ENCODE data around the gene IFT20. TPM values are rescaled to one million over a fixed set of nuclear protein-coding genes. Genes with fewer than 3 reads are reported as not detected.
"Not testable (repeated sequence)": the region's sequence is repeated elsewhere in the genome, so short reads cannot be mapped to it uniquely, and the experiment has no call there.

The IFT20 gene
- total RNA-seq, 1 donor from 2014 or later: 47.2 TPM

- Mint-ChIP-seq H3K9me3 (ENCODE audit: unreplicated experiment) (no peaks in the 10 kb centered on the region), H3K36me3 (ENCODE audit: low read depth, unreplicated experiment) (peaks cover 35% of the 10 kb centered on the region), H3K27me3 (ENCODE audit: unreplicated experiment) (peaks cover 10% of the 10 kb centered on the region), H3K4me3 (ENCODE audit: unreplicated experiment) (no peak overlapping the region), H3K27ac (ENCODE audit: unreplicated experiment) (no peak overlapping the region), H3K4me1 (ENCODE audit: unreplicated experiment) (peaks cover 25% of the 10 kb centered on the region)
- no peak for DNase-seq (ENCODE audit: low spot score)
- no peak for TF ChIP-seq CTCF (IDR thresholded peaks at IDR 0.05; ENCODE audit: unreplicated experiment)
Observed at GRCh38 chr17:28341516-28341915, 6.2 kb upstream of the IFT20 start.

GRCh38 chr17:28340374-28340773 is 5.1 kb upstream of the IFT20 start:
- peaks cover 32% of the 10 kb centered on the region for H3K36me3 Mint-ChIP-seq (ENCODE audit: low read depth, unreplicated experiment)
- no peak overlapping the region for H3K4me3 Mint-ChIP-seq (ENCODE audit: unreplicated experiment)
- H3K4me1 Mint-ChIP-seq (ENCODE audit: unreplicated experiment): peaks cover 30% of the 10 kb centered on the region
- DNase-seq (ENCODE audit: low spot score): no peak
- no peaks in the 10 kb centered on the region for H3K9me3 Mint-ChIP-seq (ENCODE audit: unreplicated experiment)
- peaks cover 15% of the 10 kb centered on the region for H3K27me3 Mint-ChIP-seq (ENCODE audit: unreplicated experiment)
- TF ChIP-seq CTCF (IDR thresholded peaks at IDR 0.05; ENCODE audit: unreplicated experiment): no peak
- H3K27ac Mint-ChIP-seq (ENCODE audit: unreplicated experiment): peak overlapping the region; percentile 18

GRCh38 chr17:28339431-28339830 is 4.2 kb upstream of the IFT20 start:
- TF ChIP-seq CTCF (IDR thresholded peaks at IDR 0.05; ENCODE audit: unreplicated experiment): no peak
- H3K4me1 Mint-ChIP-seq (ENCODE audit: unreplicated experiment): peaks cover 37% of the 10 kb centered on the region

GRCh38 chr17:28338769-28339212 is 3.5 kb upstream of the IFT20 start:
- not testable (repeated sequence) for H3K9me3 Mint-ChIP-seq (ENCODE audit: unreplicated experiment); DNase-seq (ENCODE audit: low spot score)
- H3K36me3 Mint-ChIP-seq (ENCODE audit: low read depth, unreplicated experiment): peaks cover 33% of the 10 kb centered on the region
- H3K27me3 Mint-ChIP-seq (ENCODE audit: unreplicated experiment): peaks cover 24% of the 10 kb centered on the region
- H3K27ac Mint-ChIP-seq (ENCODE audit: unreplicated experiment): peak overlapping the region; percentile 16
- peak overlapping the region; percentile 82 for H3K4me3 Mint-ChIP-seq (ENCODE audit: unreplicated experiment)
- H3K4me1 Mint-ChIP-seq (ENCODE audit: unreplicated experiment): peaks cover 43% of the 10 kb centered on the region

More at GRCh38 chr17:28339431-28339830, 4.2 kb upstream of the IFT20 start:
- Mint-ChIP-seq H3K27me3 (ENCODE audit: unreplicated experiment) (peaks cover 23% of the 10 kb centered on the region), H3K9me3 (ENCODE audit: unreplicated experiment) (no peaks in the 10 kb centered on the region), H3K4me3 (ENCODE audit: unreplicated experiment) (no peak overlapping the region), H3K36me3 (ENCODE audit: low read depth, unreplicated experiment) (peaks cover 33% of the 10 kb centered on the region), H3K27ac (ENCODE audit: unreplicated experiment) (peak overlapping the region; percentile 70)
- no peak for DNase-seq (ENCODE audit: low spot score)

GRCh38 chr17:28338056-28338768 is 2.9 kb upstream of the IFT20 start:
- no peak for TF ChIP-seq CTCF (IDR thresholded peaks at IDR 0.05; ENCODE audit: unreplicated experiment)
- peaks cover 49% of the 10 kb centered on the region for H3K4me1 Mint-ChIP-seq (ENCODE audit: unreplicated experiment)
- no peak for DNase-seq (ENCODE audit: low spot score)
- peak overlapping the region; percentile 82 for H3K4me3 Mint-ChIP-seq (ENCODE audit: unreplicated experiment)
- no peaks in the 10 kb centered on the region for H3K9me3 Mint-ChIP-seq (ENCODE audit: unreplicated experiment)
- peaks cover 24% of the 10 kb centered on the region for H3K27me3 Mint-ChIP-seq (ENCODE audit: unreplicated experiment)
- H3K27ac Mint-ChIP-seq (ENCODE audit: unreplicated experiment): peak overlapping the region; percentile 16
- peaks cover 31% of the 10 kb centered on the region for H3K36me3 Mint-ChIP-seq (ENCODE audit: low read depth, unreplicated experiment)
